Muscle of leg (tissue), 11 donors: ENCODE results near the gene MMAB. TPM values are rescaled to one million over a fixed set of nuclear protein-coding genes. Genes with fewer than 3 reads are reported as not detected.

Experiments
- DNase-seq: peaks from one replicate; pipeline ENCODE4 v3.0.0; 2013
- H3K27ac ChIP-seq: one replicate; pipeline ENCODE4 v1.5.1; 2013; ENCODE audit warnings: mild to moderate bottlenecking, low read length, control low read depth
- H3K27me3 ChIP-seq: one replicate; pipeline ENCODE4 v1.6.1; 2013; ENCODE audit warnings: low read length; ENCODE audit not compliant: control insufficient read depth, insufficient read depth
- H3K36me3 ChIP-seq: one replicate; pipeline ENCODE4 v1.6.1; 2013; ENCODE audit warnings: low read length; ENCODE audit not compliant: control insufficient read depth, insufficient read depth
- H3K4me1 ChIP-seq: one replicate; pipeline ENCODE4 v1.6.1; 2013; ENCODE audit warnings: low read length; ENCODE audit not compliant: control insufficient read depth, insufficient read depth
- H3K4me3 ChIP-seq: one replicate; pipeline ENCODE4 v1.5.1; 2013; ENCODE audit warnings: low read length, control low read depth
- H3K9me3 ChIP-seq: replicated peaks from 2 replicates; pipeline ENCODE4 v1.6.1; 2013; ENCODE audit warnings: low read depth, low read length; ENCODE audit not compliant: control insufficient read depth
- WGBS: methylation state at CpG from one replicate; pipeline ENCODE4 v1.1.5; 2013; ENCODE audit warnings: missing lambda C conversion rate; ENCODE audit not compliant: insufficient coverage; 5-methylcytosine and 5-hydroxymethylcytosine counted together
- polyA plus RNA-seq, 8 donors: library from polyadenylated mRNA; unstranded; fragments of 120-200 nt; gene quantifications; one replicate each; pipeline versions ENCODE4 v1.2.1 to v1.2.3, GENCODE V29; 2013; ENCODE audit warnings: inconsistent platforms in 1 of 8, low replicate concordance in 1 of 8; ENCODE audit not compliant: insufficient read length in 8 of 8, insufficient read depth in 1 of 8
- total RNA-seq: library from RNA; stranded (reverse); fragments of 120-200 nt; gene quantifications from one replicate; pipeline ENCODE4 v1.2.4, GENCODE V29; 2013

The MMAB gene
- total and polyA plus RNA-seq, 9 donors: 23.1 to 36.4 (median 28.7) TPM

GRCh38 chr12:109613649-109614455 is 40.5 kb upstream of the MMAB start:
- no peak for DNase-seq
- Histone ChIP-seq H3K27ac (no peak overlapping the region), H3K4me1 (peaks cover 4% of the 10 kb centered on the region), H3K36me3 (no peaks in the 10 kb centered on the region), H3K9me3 (no peaks in the 10 kb centered on the region), H3K27me3 (peaks cover 57% of the 10 kb centered on the region), H3K4me3 (no peak overlapping the region)
- 25% methylated on average over 10 of the region's 26 CpGs for WGBS

GRCh38 chr12:109612975-109613502 is 39.7 kb upstream of the MMAB start:
- H3K27me3 ChIP-seq: peaks cover 56% of the 10 kb centered on the region
- no peak overlapping the region for H3K4me3 ChIP-seq
- WGBS: no CpG with 5 or more reads among the region's 5 CpGs
- peaks cover 5% of the 10 kb centered on the region for H3K4me1 ChIP-seq
- DNase-seq: no peak
- H3K9me3 ChIP-seq: no peaks in the 10 kb centered on the region
- no peaks in the 10 kb centered on the region for H3K36me3 ChIP-seq
- H3K27ac ChIP-seq: no peak overlapping the region

- WGBS: 89% methylated on average over 1 of the region's 3 CpGs
- DNase-seq: no peak
- H3K27me3 ChIP-seq: peaks cover 55% of the 10 kb centered on the region
These were observed 38.7 kb upstream of the MMAB start for GRCh38 chr12:109612003-109612402.

GRCh38 chr12:109611223-109611622 is 37.9 kb upstream of the MMAB start:
- no peaks in the 10 kb centered on the region for H3K9me3 ChIP-seq
- WGBS: 46% methylated on average over 4 of the region's 10 CpGs
- no peaks in the 10 kb centered on the region for H3K36me3 ChIP-seq
- H3K4me3 ChIP-seq: no peak overlapping the region
- no peak overlapping the region for H3K27ac ChIP-seq
- no peak for DNase-seq
- peaks cover 22% of the 10 kb centered on the region for H3K4me1 ChIP-seq
- H3K27me3 ChIP-seq: peaks cover 51% of the 10 kb centered on the region

More at GRCh38 chr12:109612003-109612402, 38.7 kb upstream of the MMAB start:
- no peak overlapping the region for H3K27ac ChIP-seq
- no peak overlapping the region for H3K4me3 ChIP-seq
- H3K9me3 ChIP-seq: no peaks in the 10 kb centered on the region
- H3K36me3 ChIP-seq: no peaks in the 10 kb centered on the region
- peaks cover 15% of the 10 kb centered on the region for H3K4me1 ChIP-seq

GRCh38 chr12:109610523-109610922 is 37.2 kb upstream of the MMAB start:
- DNase-seq: no peak
- WGBS: 84% methylated on average over 2 of the region's 4 CpGs
- Histone ChIP-seq H3K9me3 (no peaks in the 10 kb centered on the region), H3K4me3 (no peak overlapping the region), H3K36me3 (no peaks in the 10 kb centered on the region), H3K27ac (no peak overlapping the region), H3K4me1 (peaks cover 29% of the 10 kb centered on the region), H3K27me3 (peaks cover 44% of the 10 kb centered on the region)

GRCh38 chr12:109609342-109609741 is 36.0 kb upstream of the MMAB start:
- 92% methylated on average over 2 of the region's 2 CpGs for WGBS
- Histone ChIP-seq H3K36me3 (no peaks in the 10 kb centered on the region), H3K27ac (no peak overlapping the region), H3K9me3 (no peaks in the 10 kb centered on the region), H3K4me1 (peaks cover 38% of the 10 kb centered on the region), H3K27me3 (peaks cover 36% of the 10 kb centered on the region), H3K4me3 (no peak overlapping the region)
- peak; percentile 35 for DNase-seq

- Histone ChIP-seq H3K27me3 (peaks cover 36% of the 10 kb centered on the region), H3K36me3 (no peaks in the 10 kb centered on the region), H3K27ac (no peak overlapping the region), H3K4me3 (no peak overlapping the region), H3K4me1 (peaks cover 41% of the 10 kb centered on the region), H3K9me3 (no peaks in the 10 kb centered on the region)
- no peak for DNase-seq
- WGBS: no CpG with 5 or more reads among the region's 3 CpGs
These were observed 35.5 kb upstream of the MMAB start for GRCh38 chr12:109608793-109609192.

GRCh38 chr12:109608270-109608669 is 35.0 kb upstream of the MMAB start:
- Histone ChIP-seq H3K4me1 (peaks cover 41% of the 10 kb centered on the region), H3K9me3 (no peaks in the 10 kb centered on the region), H3K27ac (no peak overlapping the region), H3K4me3 (no peak overlapping the region), H3K27me3 (peaks cover 31% of the 10 kb centered on the region), H3K36me3 (no peaks in the 10 kb centered on the region)
- no peak for DNase-seq
- 100% methylated on average over 1 of the region's 4 CpGs for WGBS

- WGBS: 88% methylated on average over 4 of the region's 4 CpGs
- H3K27me3 ChIP-seq: peaks cover 25% of the 10 kb centered on the region
- H3K4me1 ChIP-seq: peaks cover 41% of the 10 kb centered on the region
These were observed 34.3 kb upstream of the MMAB start for GRCh38 chr12:109607618-109608017.

GRCh38 chr12:109606320-109607028 is 33.2 kb upstream of the MMAB start:
- peak; percentile 76 for DNase-seq
- WGBS: 14% methylated on average over 24 of the region's 30 CpGs
- no peaks in the 10 kb centered on the region for H3K36me3 ChIP-seq
- H3K4me3 ChIP-seq: no peak overlapping the region
- peak overlapping the region; percentile 81 for H3K27ac ChIP-seq
- no peaks in the 10 kb centered on the region for H3K9me3 ChIP-seq
- H3K27me3 ChIP-seq: peaks cover 16% of the 10 kb centered on the region
- peaks cover 41% of the 10 kb centered on the region for H3K4me1 ChIP-seq

More at GRCh38 chr12:109607618-109608017, 34.3 kb upstream of the MMAB start:
- H3K9me3 ChIP-seq: no peaks in the 10 kb centered on the region
- no peaks in the 10 kb centered on the region for H3K36me3 ChIP-seq
- DNase-seq: no peak
- no peak overlapping the region for H3K27ac ChIP-seq
- no peak overlapping the region for H3K4me3 ChIP-seq
